CD4-positive, alpha-beta T cell treated with Interleukin-2 at 100 ng/mL for 4 hours (primary cell): ENCODE results near the gene FCGR3A.
"Not testable (repeated sequence)": the region's sequence is repeated elsewhere in the genome, so short reads cannot be mapped to it uniquely, and the experiment has no call there.

Source experiments
- DNase-seq: peaks from one replicate; pipeline ENCODE4 v3.0.0-alpha.2; 2020; ENCODE audit warnings: low spot score

FCGR3A gene

DNA sequence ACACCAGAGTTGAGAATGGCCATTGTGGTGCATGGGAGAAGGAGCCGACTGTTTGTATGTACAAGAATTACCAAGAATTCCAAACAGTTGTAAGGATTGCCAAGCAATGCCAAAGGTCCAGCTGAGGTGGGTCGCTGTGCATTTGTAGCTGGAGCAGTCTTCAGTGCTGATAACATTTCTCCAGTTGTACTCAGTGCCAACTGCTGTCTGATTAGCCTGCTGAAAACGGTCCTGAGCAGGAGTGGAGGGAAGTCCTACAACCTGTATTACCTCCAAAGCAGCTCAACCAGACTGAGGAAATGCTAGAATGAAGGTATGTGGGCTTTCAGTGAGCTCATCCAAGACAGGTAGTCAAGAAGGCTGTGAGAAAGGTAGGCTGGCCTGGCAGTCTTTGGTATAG lies 6.5 kb upstream of the FCGR3A start:
- DNase-seq: not testable (repeated sequence)

DNA sequence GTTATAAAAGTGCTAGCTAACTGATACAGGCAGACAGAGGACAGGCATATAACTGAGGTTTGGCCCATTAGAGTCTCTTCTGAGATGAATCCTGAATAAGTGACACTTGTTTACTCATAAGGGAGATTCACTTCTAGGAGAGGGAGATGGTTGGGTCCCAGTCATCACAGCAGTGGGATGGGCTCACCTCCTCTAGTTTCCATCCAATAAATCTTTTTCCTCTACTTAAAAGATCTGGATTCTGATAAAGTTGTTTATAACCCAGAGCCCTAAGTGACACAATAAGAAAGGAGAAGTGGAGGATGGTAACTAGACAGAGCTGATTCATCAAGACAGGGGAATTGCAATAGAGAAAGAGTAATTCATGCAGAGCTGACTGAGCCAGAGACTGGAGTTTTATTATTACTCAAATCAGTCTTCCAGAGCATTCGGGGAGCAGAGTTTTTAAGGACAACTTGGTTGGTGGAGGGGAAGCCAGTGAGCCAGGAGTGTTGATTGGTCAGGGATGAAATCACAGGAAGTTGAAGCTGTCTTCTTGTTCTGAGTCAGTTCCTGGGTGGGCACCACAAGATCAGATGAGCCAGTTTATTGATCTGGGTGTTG lies 5.3 kb upstream of the FCGR3A start:
- peak; percentile 53 for DNase-seq

DNA sequence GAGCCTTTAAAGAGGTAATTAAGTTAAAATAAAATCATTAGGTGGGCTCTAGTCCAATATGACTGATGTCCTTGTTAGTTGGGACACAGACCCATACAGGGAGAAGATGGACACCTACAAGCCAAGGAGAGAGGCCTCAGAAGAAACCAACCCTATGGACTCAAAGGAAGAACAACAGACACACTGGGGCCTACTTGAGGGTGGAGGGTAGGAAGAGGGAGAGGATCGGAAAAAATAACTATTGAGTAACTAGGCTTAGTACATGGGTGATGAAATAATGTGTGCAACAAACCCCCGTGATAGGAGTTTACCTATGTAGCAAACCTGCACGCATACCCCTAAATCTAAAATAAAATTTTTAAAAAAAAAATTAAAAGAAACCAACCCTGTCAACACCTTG lies 4.7 kb upstream of the FCGR3A start:
- DNase-seq: not testable (repeated sequence)

DNA sequence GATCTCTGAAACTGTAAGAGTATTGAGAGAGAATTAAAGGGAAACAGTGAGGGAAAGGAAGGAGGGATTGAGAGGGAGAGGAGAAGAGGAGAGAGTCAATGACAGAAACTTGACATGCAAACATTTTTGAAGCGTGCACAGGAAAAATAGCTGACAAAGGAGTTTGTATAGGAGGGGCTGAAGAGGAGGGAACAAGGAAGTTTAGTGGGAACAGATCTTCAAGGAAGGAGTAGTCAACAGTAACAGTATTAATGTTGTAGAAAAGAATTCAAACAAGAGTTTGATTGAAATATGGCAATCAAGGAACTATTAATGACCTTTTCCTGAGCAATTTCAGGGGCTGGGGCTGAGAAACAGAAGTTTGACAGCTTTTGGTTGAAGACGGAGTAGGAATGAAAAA lies 4.0 kb upstream of the FCGR3A start:
- DNase-seq: not testable (repeated sequence)

DNA sequence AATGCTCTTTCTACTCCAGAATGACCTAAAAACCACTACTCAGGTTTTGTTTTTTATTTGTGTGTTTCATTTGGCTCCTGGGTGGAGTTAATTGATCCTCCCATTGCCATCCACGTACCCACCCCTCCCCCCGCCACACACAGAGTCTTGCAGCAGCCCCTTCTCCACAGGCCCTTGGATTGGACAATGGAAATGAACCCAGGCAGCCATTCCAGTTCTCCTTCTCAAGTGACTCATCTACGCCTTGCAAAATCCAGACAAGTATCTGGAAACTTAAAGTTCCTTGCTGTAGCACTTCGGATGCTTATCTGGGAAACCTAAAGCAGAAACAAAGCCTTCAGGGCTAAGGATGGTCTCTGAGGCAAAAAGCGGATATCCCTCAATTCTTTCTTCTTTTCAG lies 1.3 kb upstream of the FCGR3A start:
- DNase-seq: not testable (repeated sequence)

DNA sequence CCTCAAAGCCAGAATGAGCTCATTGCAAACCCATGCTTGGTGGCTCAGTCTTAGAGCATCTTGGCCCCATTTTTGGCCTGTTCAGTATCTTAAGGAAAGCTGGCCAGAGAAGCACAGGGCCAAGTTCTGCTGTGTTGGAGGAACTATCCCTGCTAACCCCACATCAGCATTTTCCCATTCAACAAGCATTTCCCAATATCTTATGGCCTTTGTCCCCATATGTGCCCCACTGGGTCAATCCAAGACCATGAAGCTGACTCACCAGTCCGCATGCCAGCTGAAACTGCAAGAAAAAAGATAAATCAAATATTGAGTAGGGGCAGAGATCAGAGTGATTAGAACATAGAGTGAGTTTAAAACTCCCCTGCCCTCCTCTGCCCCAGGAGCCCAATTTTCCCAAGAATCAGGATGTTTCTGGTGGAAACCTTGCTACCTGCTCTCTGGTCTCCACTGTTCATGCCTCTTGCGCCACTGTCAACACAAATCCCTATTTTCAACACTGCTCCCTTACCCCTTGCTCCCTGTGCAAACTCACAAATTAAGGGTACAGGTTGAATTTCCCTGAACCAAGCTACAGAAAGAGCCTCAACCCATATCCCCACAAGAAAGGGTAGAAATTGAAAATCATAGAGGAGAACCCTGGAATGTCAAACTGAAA lies 740 bp downstream of the FCGR3A start:
- DNase-seq: not testable (repeated sequence)

DNA sequence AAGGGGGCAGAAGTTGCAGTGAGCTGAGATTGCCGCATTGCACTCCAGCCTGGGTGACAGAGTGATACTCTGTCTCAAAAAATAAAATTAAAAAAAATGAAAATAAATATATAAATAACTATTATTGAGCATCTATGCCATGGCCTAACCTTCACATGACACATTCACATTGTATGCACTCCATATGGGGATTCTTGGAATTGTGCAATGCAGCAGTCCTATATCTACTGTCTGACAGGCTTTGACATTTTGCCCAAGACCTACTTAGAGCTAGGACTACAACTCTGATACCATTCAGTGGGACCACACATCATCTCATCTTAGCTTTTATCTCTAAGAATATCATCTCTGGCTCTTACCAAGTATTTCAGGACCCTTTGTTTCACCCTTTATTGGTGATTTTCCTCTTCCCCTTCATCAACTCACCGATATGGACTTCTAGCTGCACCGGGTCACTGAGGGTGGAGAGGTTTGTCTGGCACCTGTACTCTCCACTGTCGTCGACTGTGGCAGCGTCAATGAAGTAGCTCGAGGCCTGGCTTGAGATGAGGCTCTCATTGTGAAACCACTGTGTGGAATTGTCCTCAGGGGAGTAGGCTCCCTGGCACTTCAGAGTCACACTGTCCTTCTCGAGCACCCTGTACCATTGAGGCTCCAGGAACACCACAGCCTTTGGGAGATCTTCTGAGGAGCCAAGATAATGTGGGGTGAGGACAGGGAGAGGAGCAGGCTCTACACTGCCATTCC lies 1.4 kb downstream of the FCGR3A start:
- not testable (repeated sequence) for DNase-seq

DNA sequence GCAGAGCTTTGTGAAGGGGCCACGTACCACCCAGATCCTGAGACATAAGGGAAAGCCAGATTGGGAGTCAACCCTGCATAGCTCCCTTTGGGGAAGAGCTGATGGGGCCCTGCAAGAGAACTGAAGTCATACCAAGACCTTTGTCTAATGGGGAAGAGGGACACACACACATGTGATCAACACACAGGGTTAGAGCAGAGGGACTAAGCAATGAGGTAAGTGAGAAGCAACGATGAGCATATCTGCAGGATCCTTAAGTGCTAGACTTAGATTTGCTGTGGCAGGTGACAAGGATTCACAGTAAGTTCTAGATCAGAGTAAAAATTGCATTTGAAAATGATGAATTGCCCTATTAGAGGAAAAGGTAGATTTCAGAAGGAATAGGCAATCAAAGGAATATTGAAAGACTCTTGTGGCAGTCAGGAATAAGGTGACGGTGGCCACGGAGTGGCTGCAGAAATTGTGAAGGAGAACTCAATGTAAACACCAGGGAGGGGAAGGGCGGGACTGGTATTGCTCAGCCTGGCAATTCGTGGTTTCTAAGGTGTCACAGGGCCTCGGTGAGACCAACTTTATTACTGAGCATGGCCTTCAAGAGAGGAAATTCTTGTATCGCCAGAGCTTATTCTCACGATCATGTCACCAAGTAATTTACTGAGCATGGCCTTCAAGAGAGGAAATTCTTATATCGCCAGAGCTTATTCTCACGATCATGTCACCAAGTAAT lies 4.5 kb downstream of the FCGR3A start:
- DNase-seq: peak; percentile 52

DNA sequence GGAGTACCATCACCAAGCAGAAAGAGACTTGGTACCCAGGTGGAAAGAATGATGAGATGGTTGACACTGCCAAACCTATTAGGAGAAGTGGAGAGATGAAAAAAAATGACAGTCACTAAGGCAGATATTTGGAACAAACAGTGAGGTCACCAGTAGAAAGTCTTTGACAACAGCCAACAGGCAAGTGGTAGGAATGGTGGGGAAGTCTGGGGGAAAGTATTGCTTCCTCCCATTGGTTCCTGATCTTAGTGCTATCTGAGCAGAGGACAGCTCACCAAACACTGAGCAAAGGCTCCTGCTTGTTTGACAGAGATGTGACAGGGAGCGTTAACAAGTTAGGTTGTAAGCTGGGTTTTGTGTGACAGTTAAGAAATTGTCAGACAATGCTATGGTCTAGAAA lies 6.5 kb downstream of the FCGR3A start:
- not testable (repeated sequence) for DNase-seq

DNA sequence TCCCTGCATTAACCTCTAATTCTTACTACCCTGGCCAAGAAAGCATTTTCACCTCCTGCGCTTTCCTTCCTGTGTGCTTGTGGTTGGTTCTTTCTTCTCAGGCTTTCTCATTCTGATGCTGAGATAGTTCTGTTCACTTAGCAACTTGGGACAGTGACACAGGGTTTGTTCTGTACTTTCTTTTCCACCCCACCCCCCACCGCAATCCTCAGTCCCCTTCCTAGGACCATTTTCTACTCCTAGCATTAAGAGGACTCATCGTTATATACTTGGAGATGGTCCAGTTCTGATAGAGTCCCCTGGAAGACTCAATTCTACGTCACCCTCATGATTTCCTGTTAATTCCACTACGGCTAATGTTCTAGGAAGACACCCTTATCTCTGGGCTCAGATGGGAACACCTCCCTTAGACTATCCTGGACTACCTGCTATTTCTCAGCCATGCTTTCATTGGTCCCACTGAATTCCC lies 7.5 kb downstream of the FCGR3A start:
- DNase-seq: peak; percentile 77

DNA sequence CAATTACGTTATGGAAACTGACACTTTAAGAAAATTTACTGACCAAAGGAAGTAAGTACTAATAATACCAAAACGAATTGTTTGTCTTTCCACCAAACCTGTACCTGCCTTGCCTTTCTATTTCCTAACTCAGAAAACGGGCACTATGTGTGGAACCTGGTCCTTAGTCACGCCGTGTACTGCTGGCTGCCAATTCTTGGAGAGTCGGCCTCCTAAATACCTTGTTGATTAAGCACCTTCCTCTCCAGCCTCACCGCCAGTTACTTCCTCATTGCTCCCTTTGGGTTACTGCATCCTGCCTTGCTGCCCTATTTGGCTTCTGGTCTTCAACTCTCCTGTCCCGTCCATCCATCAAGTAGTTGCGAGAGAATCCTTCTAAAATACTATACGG lies 9.1 kb downstream of the FCGR3A start:
- DNase-seq: not testable (repeated sequence)

DNA sequence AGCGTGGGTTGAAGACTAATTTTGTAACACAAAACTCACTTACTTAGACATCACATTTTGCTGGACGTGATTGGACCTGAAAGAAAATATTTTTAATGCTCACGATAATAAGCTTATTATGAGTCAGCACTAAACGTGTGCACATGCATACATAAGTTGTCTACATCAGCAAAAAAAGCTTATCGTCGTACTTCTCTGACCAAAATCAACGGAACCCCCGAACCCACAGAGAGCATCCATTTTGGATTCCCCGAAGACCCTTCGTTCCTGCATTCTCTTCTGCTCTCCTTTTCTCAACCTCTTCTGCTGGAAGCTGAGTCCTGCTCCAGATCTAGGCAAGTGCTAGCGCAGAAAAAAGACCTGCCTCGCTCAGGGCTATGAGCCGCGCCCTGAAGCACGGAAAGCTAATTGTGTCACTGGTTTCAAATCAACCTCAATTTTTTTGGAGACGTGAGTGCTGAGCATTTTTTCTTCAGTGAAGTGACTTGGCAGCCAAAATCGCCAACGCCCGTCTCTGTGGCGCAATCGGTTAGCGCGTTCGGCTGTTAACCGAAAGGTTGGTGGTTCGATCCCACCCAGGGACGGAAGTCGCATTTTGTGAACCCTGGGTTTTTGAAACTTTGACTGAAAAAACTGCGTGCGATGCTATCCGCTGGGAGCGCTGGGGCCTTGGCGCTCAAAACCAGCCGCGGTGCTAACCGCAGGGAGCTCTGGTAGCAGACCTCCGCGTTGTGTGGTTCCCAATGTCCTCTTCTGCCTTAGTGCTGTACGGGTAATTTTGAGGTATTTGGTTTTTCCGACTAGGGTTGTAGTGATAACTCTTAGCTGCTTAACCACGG lies 9.7 kb downstream of the FCGR3A start:
- DNase-seq: peak; percentile 94

DNA sequence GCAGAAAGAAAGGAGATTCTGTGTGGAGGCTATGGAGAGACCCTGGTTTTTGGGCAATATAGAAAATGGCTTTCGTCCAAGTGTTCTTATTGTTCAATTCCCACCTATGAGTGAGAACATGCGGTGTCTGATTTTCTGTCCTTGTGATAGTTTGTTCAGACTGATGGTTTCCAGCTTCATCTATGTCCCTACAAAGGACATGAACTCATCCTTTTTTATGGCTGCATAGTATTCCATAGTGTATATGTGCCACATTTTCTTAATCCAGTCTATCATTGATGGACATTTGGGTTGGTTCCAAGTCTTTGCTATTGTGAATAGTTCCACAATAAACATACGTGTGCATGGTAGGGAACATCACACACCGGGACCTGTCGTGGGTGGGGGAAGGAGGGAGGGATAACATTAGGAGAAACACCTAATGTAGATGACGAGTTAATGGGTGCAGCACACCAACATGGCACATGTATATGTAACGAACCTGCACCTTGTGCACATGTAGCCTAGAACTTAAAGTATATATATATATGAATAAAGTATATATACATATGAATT lies 10.6 kb downstream of the FCGR3A start:
- DNase-seq: not testable (repeated sequence)

DNA sequence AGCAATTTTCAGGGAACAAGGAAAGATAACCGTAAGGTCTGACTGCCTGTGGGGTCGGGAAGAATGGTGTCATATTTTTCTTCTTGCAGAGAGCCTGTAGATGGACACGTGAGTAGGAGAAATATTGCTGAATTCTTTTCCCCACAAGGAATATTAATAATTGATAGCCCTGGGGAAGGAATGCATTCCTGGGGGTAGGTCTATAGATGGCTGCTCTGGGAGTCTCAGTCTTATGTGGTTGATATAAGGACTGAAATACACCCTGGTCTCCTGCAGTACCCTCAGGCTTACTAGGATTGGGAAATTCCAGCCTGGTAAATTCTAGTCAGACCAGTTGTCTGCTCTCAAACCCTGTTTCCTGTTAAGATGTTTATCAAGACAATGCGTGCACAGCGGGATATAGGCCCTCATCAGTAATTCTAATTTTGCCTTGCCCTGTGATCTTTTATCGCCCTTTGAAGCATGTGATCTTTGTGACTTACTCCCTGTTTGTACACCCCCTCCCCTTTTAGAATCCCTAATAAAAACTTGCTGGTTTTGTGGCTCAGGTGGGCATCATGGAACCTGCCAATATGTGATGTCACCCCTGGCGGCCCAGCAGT lies 12.4 kb downstream of the FCGR3A start:
- DNase-seq: not testable (repeated sequence)

DNA sequence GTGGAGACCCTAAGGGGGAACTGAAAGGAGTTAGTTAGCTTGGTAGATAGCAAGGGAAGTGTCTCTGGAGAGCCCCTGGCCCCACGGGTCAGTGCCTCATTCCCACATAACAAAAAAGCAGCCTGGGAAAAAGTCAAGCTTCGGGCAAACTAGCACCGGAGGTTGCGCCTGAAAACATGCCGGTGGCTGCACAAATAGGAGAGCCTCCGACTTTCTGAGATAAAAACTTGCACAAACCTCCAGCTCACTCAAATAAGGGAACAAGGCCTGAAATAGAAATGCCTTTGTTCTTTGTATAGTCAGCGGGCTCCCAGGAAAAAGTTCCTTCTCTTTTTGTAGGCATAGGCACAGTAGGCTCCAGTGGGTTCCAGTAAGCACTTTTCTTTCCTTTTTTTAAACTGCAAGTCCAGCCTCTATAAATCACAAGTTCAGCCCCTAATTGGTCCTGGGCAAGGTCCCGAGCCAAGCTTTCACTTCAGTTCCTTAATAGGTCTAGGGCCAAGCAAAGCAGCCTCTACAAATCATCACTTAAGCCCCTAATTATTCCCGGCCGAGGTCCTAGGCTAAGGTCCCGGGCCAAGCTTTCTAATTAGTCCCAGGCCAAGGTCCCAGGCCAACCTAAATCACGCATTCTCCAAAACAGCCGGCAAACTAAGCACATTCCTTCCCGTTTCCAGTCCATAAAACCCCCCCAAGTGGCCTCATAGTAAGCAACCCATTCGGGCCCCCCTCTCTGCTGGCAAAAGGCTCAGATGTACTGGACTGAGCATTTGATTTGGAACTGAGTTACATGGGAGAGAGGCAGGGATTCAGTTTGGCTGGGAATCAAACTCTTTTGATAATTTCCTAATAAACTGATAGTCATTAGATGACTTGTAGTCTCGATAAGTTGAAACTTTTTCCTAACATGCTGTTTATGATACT lies 16.7 kb downstream of the FCGR3A start:
- DNase-seq: not testable (repeated sequence)

DNA sequence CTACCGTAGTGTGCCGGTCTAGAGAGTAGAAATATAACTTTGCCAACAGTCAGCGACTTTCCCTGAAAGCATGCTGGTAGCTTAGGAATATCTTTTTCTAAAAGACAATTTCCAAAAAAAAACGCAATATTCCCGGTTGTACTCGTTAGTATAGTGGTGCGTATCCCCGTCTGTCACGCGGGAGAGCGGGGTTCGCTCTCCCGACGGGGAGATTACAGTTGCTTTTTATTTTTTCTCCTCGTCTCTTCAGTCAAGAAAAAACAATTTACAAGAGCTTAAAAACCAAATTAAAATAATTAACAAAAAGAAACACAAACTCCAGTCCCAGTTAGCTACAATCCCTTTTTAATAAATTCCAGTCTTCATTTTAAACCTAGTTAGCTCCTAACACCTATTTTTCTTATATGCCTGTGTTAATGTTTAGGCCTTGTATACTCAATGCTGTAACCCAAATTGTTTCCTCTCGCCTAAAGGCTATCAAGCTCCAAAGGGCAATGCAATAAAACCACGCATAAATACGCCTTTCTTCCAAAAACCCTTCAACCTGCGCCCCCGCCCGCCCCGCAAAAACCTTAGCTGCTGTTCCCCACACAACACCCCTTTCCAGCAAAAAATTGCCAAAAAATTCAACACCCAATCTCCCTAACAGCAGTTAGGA lies 17.5 kb downstream of the FCGR3A start:
- DNase-seq: no peak

DNA sequence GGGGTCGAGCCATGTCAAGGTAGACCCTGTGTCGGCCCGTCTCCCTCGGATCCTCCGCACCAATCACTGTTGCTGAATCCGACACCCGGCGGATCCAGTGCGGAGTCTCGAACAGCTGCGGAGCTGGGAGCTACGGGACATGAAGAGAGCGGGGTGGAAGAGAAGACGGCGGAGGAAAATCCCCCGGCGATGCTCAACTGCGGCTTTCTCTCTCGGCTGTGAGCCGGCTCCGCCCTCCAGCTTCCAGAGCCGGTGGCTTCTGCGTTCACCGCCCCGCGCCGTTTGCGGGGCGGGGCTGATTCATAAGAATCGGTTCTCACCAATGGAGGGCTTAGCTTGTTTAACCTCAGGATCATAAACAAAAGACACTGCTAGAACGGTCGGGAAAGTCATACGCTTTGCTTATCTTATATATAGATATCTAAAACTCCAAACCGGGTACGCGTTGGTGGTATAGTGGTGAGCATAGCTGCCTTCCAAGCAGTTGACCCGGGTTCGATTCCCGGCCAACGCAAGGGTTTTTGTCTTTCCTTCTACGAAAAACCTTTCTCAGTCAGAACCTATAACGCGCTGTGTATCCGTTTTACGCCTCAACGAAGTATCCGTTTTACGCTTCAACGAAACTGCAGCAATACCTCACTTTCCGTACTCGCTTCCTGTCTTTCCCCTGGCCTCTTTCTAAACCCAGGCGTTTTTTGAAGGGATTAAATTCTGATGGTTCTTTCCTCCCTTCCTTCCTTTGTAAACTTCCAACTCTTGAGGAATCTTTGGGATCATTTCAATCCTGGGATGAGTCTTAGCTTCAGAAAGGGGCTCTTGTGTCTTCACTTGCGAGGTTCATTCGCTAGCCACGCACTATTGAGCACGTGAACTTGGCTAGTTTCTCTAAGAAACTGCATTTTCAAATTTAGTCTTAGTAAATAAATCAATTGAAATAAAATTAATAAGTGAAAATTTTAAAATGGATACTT lies 18.7 kb downstream of the FCGR3A start:
- DNase-seq: peak; percentile 95

DNA sequence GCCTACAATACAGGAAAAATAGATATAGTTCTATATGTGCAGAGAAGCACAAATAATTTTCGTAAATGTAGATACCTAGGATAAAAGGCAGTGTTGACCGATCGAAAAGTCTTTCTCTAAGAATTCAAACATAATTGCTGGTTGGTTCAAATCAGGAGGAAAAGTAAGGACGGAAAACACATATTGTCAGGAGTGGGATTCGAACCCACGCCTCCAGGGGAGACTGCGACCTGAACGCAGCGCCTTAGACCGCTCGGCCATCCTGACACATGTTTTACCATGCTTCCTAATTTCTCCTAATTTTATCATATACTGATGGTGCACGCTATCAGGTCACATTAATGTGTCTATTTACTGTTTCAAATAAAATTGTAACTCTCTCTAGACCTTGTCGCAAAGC lies 19.5 kb downstream of the FCGR3A start:
- DNase-seq: peak; percentile 80
